Fibroblast of lung (primary cell): ENCODE data around the gene SEPHS1.

ENCODE experiments used
- CTCF ChIP-seq, 2 donors: IDR thresholded peaks in 1 of 2; conservative IDR thresholded peaks in 1 of 2; 1 replicate in 1 of 2; 2 replicates in 1 of 2; pipeline ENCODE4 v1.5.1; 2011 to 2012; ENCODE audit warnings: low read length in 2 of 2, control low read depth in 1 of 2, inconsistent platforms in 1 of 2, low read depth in 1 of 2, mild to moderate bottlenecking in 1 of 2
- EZH2 ChIP-seq: IDR thresholded peaks from 2 replicates; pipeline ENCODE4 v1.5.1; 2012; ENCODE audit warnings: low read length, control low read depth, mild to moderate bottlenecking; ENCODE audit errors: missing control alignments

DNA sequence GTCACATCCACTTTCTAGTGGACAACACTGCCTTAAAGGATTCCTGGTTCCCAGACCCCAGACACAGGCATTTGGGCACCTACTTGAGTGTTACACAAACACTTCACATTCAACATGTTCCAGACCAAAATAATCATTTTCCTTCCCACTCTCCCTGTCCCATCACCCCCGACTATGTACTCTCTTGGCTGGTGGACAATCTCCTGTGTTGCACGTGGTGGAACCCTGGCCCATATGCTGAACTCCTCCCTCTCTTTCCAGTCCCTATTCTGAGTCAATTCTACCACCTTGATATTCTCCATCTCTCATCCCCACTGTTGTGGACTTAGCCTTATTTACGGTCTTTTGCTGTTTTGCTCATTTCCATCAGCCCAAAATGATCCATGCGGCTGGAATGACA is 8.3 kb upstream of the SEPHS1 start:
- no peak for TF ChIP-seq EZH2
- TF ChIP-seq CTCF (conservative IDR thresholded peaks at IDR 0.05 in 1 of 2, IDR thresholded peaks at IDR 0.05 in 1 of 2; ENCODE audit: low read depth in 1 of 2, low read length in 2 of 2) = no peak
